Islet of Langerhans (tissue), 1 donor: ENCODE results near the gene ROR2.
"Not testable (repeated sequence)": the region's sequence is repeated elsewhere in the genome, so short reads cannot be mapped to it uniquely, and the experiment has no call there.

Source experiments
- FAIRE-seq: peaks from one replicate; lab custom pipeline; 2011; peaks lifted over from hg19 to GRCh38; lab: Jason Lieb, UNC

The ROR2 gene

GRCh38 chr9:91560301-91560700, 389.7 kb downstream of the ROR2 start:
- no peak for FAIRE-seq

- no peak for FAIRE-seq
Measured at GRCh38 chr9:91558879-91559278, 391.1 kb downstream of the ROR2 start.

- no peak for FAIRE-seq
Measured at GRCh38 chr9:91558395-91558794, 391.6 kb downstream of the ROR2 start.

GRCh38 chr9:91557327-91557726, 392.7 kb downstream of the ROR2 start:
- FAIRE-seq, result no peak

- FAIRE-seq, result no peak
Measured at GRCh38 chr9:91555132-91555531, 394.9 kb downstream of the ROR2 start.

DNA sequence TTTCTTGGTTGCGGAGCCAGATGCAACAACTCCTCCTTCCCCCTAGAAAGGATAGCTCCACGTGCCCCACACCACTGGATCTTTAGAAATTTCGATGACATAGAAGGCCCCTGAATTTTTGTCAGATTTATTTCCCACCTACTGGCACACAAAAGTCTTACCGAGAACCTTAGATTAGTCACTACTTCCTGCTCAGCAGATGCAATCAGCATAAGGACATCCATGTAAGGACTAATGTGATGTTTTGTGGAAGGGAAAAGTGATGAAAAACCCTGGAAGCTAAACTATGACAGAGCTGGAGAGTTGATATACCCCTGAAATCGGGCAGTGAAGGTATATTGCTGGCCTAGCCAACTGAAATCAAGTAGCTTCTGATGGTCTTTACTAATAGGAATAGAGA, 400.9 kb downstream of the ROR2 start:
- FAIRE-seq, result no peak

- no peak for FAIRE-seq
Measured at GRCh38 chr9:91547081-91547480, 402.9 kb downstream of the ROR2 start.

GRCh38 chr9:91546574-91546973, 403.5 kb downstream of the ROR2 start:
- FAIRE-seq, result no peak

DNA sequence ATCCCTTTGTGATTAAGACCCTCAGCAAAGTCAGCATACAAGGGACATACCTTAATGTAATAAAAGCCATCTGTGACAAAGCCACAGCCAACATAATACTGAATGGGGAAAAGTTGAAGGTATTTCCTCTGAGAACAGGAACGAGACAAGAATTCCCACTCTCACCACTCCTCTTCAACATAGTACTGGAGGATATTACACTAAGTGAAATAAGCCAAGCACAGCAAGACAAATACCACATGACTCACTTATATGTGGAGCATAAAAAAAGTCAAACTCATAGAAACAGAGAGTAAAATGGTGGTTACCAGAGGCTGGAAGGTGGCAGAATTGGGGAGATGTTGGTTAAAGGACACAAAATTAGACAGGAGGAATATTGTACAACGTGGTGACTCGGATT, 408.3 kb downstream of the ROR2 start:
- FAIRE-seq, result no peak

GRCh38 chr9:91540506-91540905, 409.5 kb downstream of the ROR2 start:
- not testable (repeated sequence) for FAIRE-seq

- FAIRE-seq, result no peak
Measured at GRCh38 chr9:91536211-91536691, 413.8 kb downstream of the ROR2 start.

GRCh38 chr9:91534374-91534773, 415.7 kb downstream of the ROR2 start:
- no peak for FAIRE-seq

- FAIRE-seq, result no peak
Measured at GRCh38 chr9:91533382-91533781, 416.6 kb downstream of the ROR2 start.

DNA sequence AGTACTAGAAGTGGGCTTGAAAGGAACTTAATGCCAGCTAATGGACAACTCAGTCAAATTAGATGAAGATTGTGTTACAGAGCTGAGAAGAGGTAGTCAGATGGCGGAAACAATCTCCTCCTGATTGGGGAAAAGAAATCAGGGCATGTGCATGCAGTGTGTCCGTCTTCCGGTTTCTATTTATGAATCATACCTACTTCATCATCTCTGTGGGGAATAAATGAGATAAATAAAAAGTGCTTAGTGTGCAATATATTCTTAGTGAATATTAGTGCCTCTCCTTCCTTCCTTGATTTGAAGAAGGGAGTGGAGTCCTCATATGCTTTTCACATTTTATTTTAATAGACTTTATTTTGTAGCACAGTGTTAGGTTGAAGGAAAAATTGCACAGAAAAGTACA, 417.7 kb downstream of the ROR2 start:
- no peak for FAIRE-seq

DNA sequence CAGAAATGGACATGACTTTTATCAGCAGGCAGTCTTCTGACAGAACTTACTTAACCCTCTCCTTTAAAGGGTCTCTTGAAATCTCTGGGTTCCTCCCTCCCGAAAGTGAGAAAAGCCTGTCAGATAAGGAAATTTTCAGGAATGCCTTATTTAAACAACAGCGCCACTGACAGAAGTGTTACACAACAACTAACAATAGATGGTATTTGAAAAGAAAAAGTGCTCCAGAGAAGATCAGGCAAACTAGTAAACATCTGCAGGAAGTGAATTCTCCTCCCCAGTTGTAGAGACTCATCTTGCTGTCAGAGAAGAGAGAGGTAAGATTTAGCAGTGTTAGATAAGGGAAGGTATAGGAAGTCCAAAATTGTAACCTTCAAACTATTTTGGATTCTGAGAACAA, 419.2 kb downstream of the ROR2 start:
- FAIRE-seq, result no peak

- no peak for FAIRE-seq
Measured at GRCh38 chr9:91522481-91522880, 427.5 kb downstream of the ROR2 start.

GRCh38 chr9:91519520-91520277, 430.3 kb downstream of the ROR2 start:
- FAIRE-seq, result no peak

DNA sequence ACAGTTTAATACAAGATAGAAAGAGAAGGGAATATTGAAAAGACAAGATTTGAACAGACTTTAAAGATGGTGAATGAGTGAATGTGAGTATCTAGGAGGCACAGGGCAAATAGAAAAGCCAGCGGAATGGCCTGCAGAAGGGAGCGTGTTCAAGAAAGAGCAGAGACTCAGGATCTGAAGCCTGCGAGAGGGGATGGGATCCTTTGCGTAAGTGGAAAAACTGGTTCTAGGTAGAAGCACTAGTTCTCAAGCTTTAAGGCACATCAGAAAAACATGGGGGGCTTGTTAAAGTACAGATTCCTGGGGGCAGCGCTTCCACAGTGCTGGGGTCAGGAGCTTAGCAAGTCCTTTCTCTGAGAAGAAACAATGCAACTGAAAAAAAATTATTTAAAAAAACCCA, 431.6 kb downstream of the ROR2 start:
- FAIRE-seq, result no peak

- FAIRE-seq, result no peak
Measured at GRCh38 chr9:91517801-91518200, 432.2 kb downstream of the ROR2 start.

DNA sequence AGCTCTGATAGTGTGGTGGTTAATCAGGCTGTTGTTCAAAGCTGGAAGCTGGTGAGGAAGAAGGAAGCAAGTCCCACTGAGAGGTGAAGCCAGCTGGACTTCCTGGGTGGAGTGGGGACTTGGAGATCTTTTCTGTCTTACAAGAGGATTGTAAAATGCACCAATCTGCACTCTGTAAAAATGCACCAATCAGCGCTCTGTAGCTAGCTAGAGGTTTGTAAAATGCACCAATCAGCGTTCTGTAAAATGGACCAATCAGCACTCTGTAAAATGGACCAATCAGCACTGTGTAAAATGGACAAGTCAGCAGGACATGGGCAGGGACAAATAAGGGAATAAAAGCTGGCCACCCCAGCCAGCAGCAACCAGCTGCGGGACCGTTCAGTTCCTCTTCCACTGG, 432.7 kb downstream of the ROR2 start:
- not testable (repeated sequence) for FAIRE-seq

GRCh38 chr9:91516777-91517176, 433.3 kb downstream of the ROR2 start:
- FAIRE-seq, result no peak

- FAIRE-seq, result no peak
Measured at GRCh38 chr9:91516081-91516480, 433.9 kb downstream of the ROR2 start.

DNA sequence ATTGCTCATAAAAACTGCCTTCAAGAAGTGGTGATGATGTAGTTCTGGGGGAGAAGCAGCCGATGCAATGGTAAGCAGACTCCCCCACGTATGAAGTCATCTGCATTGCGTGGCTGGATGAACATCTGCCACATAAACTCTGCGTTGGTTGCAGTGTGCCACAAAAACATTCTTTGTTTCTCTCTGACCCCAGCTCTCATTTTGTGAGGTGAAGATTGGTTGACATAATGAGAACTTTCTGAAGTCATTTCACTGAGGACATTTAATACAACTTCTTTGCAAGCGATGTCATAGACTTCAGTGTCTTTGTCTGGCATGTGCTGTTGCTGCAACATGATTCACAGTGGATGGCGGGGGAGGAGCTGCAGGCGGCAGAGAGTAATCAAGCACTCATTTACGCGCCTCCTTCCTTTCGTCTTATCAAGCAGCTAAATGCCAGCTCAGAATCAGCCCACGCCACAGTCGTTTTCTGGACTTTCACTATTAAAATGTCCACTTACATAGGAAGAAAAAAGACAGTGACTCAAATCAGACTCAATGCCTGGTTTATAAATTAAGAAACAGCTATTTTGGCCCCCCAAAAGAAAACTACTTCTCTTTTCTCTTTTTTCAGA, 434.8 kb downstream of the ROR2 start:
- FAIRE-seq, result no peak
